Measurements from ENCODE around the gene ZCCHC2. TPM values are rescaled to one million over a fixed set of nuclear protein-coding genes. Genes with fewer than 3 reads are reported as not detected.

The ZCCHC2 gene
- total and polyA plus RNA-seq, 10 donors = 4.7 to 55.7 (median 30.1) TPM

- no peak for TF ChIP-seq POLR2AphosphoS5 (IDR thresholded peaks at IDR 0.05)
- TF ChIP-seq CTCF (IDR thresholded peaks at IDR 0.05 in 8 of 11, conservative IDR thresholded peaks at IDR 0.05 in 3 of 11) = no peak
- TF ChIP-seq POLR2A (IDR thresholded peaks at IDR 0.05) = no peak
- WGBS, 5 donors = 69 to 80% (median 78%) methylated on average over 9 of the region's 9 CpGs
- H3K4me3 ChIP-seq = no peak overlapping the region
These were observed 37.1 kb upstream of the ZCCHC2 start for GRCh38 chr18:62485684-62486083.

DNA sequence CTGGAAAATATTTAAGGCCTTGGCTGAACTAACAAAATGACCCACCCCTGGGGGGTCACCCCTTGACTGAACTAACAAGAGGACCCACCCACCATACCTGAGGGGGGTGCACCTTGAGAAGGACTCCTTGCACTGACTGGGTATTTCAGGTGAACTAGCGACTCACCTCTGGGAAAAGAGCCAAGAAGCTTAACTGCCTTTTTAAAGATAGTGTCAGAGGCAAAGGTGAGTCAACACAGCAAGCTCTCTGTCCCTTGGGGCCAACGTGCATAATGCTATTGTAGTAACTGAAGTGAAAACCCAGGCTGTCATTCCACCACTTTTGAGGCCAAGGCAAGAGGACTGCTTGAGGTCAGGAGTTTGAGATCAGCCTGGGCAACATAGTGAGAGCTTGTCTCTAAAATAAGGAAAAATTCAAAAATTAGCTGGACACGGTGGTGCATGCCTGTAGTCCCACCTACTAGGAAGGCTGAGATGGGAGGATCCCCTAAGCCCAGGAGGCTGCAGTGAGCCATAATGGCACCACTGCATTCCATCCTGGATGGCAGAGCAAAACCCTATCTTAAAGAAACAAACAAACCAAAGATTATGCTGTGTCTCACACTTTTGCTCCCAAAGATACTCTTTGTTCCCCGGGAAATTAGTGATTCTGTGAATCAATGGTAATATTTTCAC, 36.4 kb upstream of the ZCCHC2 start:
- H3K27me3 ChIP-seq (replicated peaks in 1 of 7) = no peaks in the 10 kb centered on the region
- no peak overlapping the region for H3K27ac ChIP-seq
- no peak for DNase-seq
- peaks cover 3 to 13% (median 8%) of the 10 kb centered on the region in 8 donors for H3K9me3 ChIP-seq
- intact Hi-C loops (cut with DNase I; ENCODE audit: low total_unique reads) = no loop called here
- no peak for TF ChIP-seq POLR2A (IDR thresholded peaks at IDR 0.05)
- TF ChIP-seq CTCF (IDR thresholded peaks at IDR 0.05 in 8 of 11, conservative IDR thresholded peaks at IDR 0.05 in 3 of 11) = no peak
- no peak for TF ChIP-seq POLR2AphosphoS5 (IDR thresholded peaks at IDR 0.05)
- no peak overlapping the region for H3K4me3 ChIP-seq
- WGBS, 5 donors = 71 to 86% (median 80%) methylated on average over 4 of the region's 4 CpGs
- H3K36me3 ChIP-seq = no peaks in the 10 kb centered on the region
- no peaks in the 10 kb centered on the region for H3K4me1 ChIP-seq

More at GRCh38 chr18:62485684-62486083, 37.1 kb upstream of the ZCCHC2 start:
- intact Hi-C loops (cut with DNase I; ENCODE audit: low total_unique reads) = no loop called here
- H3K27me3 ChIP-seq (replicated peaks in 1 of 7) = no peaks in the 10 kb centered on the region
- DNase-seq = no peak
- no peaks in the 10 kb centered on the region for H3K4me1 ChIP-seq
- H3K9me3 ChIP-seq = peaks cover 9 to 20% (median 16%) of the 10 kb centered on the region in 8 donors
- H3K27ac ChIP-seq = no peak overlapping the region
- no peaks in the 10 kb centered on the region for H3K36me3 ChIP-seq

DNA sequence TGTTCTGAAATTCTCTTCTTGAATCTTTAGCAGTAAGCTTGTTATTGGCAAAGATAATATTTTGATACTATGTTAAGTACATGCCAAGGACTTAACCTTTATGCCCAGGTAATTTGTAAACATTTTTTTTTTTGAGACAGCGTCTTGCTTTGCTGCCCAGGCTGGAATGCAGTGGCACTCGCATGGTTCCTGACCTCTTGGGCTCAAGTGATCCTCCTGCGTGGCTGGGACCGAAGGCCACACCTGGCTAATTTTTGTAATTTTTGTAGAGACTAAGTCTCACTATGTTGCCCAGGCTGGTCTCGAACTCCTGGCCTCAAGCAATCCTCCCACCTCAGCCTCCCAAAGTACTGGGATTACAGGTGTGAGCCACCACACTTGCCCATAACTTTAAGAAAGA, 35.7 kb upstream of the ZCCHC2 start:
- intact Hi-C loops (cut with DNase I; ENCODE audit: low total_unique reads) = no loop called here
- WGBS, 5 donors = 88 to 95% (median 94%) methylated on average over 5 of the region's 5 CpGs
- DNase-seq = no peak
- H3K4me3 ChIP-seq = no peak overlapping the region
- no peaks in the 10 kb centered on the region for H3K4me1 ChIP-seq
- H3K9me3 ChIP-seq = peaks cover 0 to 5% (median under 1%) of the 10 kb centered on the region in 8 donors
- H3K27ac ChIP-seq = no peak overlapping the region
- TF ChIP-seq POLR2AphosphoS5 (IDR thresholded peaks at IDR 0.05) (no peak), CTCF (IDR thresholded peaks at IDR 0.05 in 8 of 11, conservative IDR thresholded peaks at IDR 0.05 in 3 of 11) (no peak), POLR2A (IDR thresholded peaks at IDR 0.05) (no peak)
- no peaks in the 10 kb centered on the region for H3K27me3 ChIP-seq (replicated peaks in 1 of 7)
- H3K36me3 ChIP-seq = no peaks in the 10 kb centered on the region

DNA sequence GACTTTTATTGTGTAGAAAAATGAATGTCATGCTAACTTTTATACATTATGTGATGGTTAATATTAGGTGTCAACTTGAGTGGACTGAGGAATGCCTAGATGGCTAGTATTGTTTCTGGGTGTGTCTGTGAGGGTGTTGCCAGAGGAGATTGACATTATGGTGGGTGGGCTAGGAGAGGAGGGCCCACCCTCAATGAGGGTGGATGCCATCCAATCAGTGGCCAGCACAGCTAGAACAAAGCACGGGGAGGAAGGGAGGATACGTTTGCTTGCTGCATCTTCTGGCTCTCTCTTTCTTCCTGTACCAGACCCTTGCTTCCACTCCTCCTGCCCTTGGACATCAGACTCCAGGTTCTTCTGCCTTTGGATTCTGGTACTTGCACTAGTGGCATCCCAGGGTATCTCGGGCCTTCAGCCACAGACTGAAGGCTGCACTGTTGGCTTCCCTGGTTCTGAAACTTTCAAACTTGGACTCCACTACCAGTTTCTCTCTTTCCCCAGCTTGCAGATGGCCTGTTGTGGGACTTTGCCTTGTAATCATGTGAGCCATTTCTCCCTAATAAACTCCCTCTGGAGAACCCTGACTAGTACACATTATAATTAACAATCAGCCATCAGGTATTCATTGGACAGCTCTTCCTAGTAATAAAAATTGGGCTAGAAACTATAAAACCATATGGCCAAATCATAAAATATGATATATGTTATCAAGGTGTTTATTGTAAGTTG, 31.7 kb upstream of the ZCCHC2 start:
- H3K9me3 ChIP-seq = no peaks in the 10 kb centered on the region
- 48 to 75% (median 66%) methylated on average over 3 of the region's 3 CpGs for WGBS, 5 donors
- TF ChIP-seq POLR2A (IDR thresholded peaks at IDR 0.05) = no peak
- no peak for TF ChIP-seq CTCF (IDR thresholded peaks at IDR 0.05 in 8 of 11, conservative IDR thresholded peaks at IDR 0.05 in 3 of 11)
- TF ChIP-seq POLR2AphosphoS5 (IDR thresholded peaks at IDR 0.05) = no peak
- no peaks in the 10 kb centered on the region for H3K4me1 ChIP-seq
- H3K27ac ChIP-seq = no peak overlapping the region
- no peak overlapping the region for H3K4me3 ChIP-seq
- no peaks in the 10 kb centered on the region for H3K27me3 ChIP-seq (replicated peaks in 1 of 7)
- DNase-seq = no peak
- intact Hi-C loops (cut with DNase I; ENCODE audit: low total_unique reads) = no loop called here
- H3K36me3 ChIP-seq = no peaks in the 10 kb centered on the region
